Stomach (tissue), 4 donors: Measurements from ENCODE around the gene CYP27C1.
"Not testable (repeated sequence)": the region's sequence is repeated elsewhere in the genome, so short reads cannot be mapped to it uniquely, and the experiment has no call there.

Experiments used
- CTCF ChIP-seq, 7 experiments: fragments of 450-650 bp in 4 of 7; fragments of 200-600 bp in 3 of 7; sonication (generic) in 3 of 7; IDR thresholded peaks; one replicate each; pipeline ENCODE4 v1.5.1; 2016 to 2019; ENCODE audit warnings: antibody characterized with exemption in 7 of 7, control low read depth in 2 of 7, mild to moderate bottlenecking in 1 of 7
- EP300 ChIP-seq: sonication (generic); formaldehyde crosslinking; IDR thresholded peaks from one replicate; pipeline ENCODE4 v1.6.1; 2017; ENCODE audit warnings: antibody characterized with exemption
- POLR2AphosphoS5 ChIP-seq, 3 donors: sonication (generic); formaldehyde crosslinking; IDR thresholded peaks; one replicate each; pipeline ENCODE4 v1.6.1; 2016; ENCODE audit warnings: antibody characterized with exemption in 3 of 3

GRCh38 chr2:127214201-127214600 lies 5.9 kb downstream of the CYP27C1 start:
- TF ChIP-seq EP300; CTCF (IDR thresholded peaks at IDR 0.05); POLR2AphosphoS5 (IDR thresholded peaks at IDR 0.05): not testable (repeated sequence)
